ENCODE measurements around the gene EDN3. TPM values are rescaled to one million over a fixed set of nuclear protein-coding genes. Genes with fewer than 3 reads are reported as not detected.

Gene EDN3
- total and polyA plus RNA-seq, 2 of the 8 experiments (the other 6 are each of a cell fraction or from before 2014, with no cell fraction given) = 0.17 to 0.38 TPM

DNA sequence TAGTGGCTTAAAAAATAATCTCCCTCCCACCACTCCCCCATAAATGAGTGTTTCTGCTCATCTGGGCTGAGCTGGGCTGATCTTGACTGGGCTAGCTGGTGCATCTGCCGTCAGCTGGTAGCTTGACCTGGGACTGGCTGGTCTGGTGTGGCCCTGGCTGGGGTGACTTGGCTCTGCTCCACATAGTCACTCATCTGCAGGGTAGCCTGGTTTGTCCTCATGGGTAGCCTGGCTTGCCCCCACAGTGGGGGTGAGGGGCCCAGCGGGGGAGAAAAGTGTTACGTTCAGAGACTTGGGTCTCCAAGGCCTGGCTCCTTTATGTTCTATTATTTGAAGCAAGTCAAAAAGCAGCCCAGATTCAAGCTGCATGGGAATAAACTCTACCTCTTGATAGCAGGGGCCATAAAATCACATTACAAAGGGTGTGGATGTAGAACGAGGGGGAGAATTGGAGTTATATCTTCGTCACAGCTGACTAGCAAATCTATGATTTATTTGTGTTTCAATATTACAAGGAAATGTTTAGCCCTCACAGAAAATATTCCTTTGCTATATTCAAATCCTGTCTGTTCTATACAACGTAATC, 32.9 kb downstream of the EDN3 start:
- H3K79me1 ChIP-seq (ENCODE audit: low read depth, low read length) = no peaks in the 10 kb centered on the region
- CTCF ChIA-PET (ENCODE audit: partially characterized antibody) = interaction anchor here (0.7 to 2.4 kb wide), 2 partner anchors 10 to 246 kb away, joined by 3 to 13 read pairs; no protein-coding TSS in a partner anchor
- TF ChIP-seq SP1 (IDR thresholded peaks at IDR 0.05; ENCODE audit: low read depth, low read length) = no peak
- no peak for TF ChIP-seq GABPA (IDR thresholded peaks at IDR 0.05; ENCODE audit: borderline replicate concordance, insufficient read depth, low read length)
- no peak for TF ChIP-seq RFX5 (IDR thresholded peaks at IDR 0.05; ENCODE audit: borderline replicate concordance, low read depth, low read length)
- no peak for TF ChIP-seq CBX8 (IDR thresholded peaks at IDR 0.05; ENCODE audit: borderline replicate concordance, low read depth, low read length)
- no peak for TF ChIP-seq TBP (IDR thresholded peaks at IDR 0.05; ENCODE audit: low read depth, low read length)
- TF ChIP-seq SP2 (IDR thresholded peaks at IDR 0.05; ENCODE audit: low read length) = no peak
- no peak for TF ChIP-seq TCF12 (IDR thresholded peaks at IDR 0.05; ENCODE audit: low read depth, low read length)
- TF ChIP-seq, protein P1, sequence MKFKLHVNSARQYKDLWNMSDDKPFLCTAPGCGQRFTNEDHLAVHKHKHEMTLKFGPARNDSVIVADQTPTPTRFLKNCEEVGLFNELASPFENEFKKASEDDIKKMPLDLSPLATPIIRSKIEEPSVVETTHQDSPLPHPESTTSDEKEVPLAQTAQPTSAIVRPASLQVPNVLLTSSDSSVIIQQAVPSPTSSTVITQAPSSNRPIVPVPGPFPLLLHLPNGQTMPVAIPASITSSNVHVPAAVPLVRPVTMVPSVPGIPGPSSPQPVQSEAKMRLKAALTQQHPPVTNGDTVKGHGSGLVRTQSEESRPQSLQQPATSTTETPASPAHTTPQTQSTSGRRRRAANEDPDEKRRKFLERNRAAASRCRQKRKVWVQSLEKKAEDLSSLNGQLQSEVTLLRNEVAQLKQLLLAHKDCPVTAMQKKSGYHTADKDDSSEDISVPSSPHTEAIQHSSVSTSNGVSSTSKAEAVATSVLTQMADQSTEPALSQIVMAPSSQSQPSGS (IDR thresholded peaks at IDR 0.05; ENCODE audit: low read length) = no peak
- TF ChIP-seq TEAD4 (IDR thresholded peaks at IDR 0.05; ENCODE audit: low read depth, low read length) = no peak
- TF ChIP-seq KDM1A (IDR thresholded peaks at IDR 0.05; ENCODE audit: borderline replicate concordance, low read length) = no peak
- no peak for TF ChIP-seq SIN3A (conservative IDR thresholded peaks at IDR 0.05 in 1 of 2, IDR thresholded peaks at IDR 0.05 in 1 of 2; ENCODE audit: low read depth in 1 of 2, low read length in 2 of 2)
- no peak for TF ChIP-seq SRF (IDR thresholded peaks at IDR 0.05; ENCODE audit: low read depth, low read length)
- no peak for TF ChIP-seq MAFK (IDR thresholded peaks at IDR 0.05; ENCODE audit: low read depth, low read length)

More for the DNA sequence above, 32.9 kb downstream of the EDN3 start:
- Histone ChIP-seq H3K23me2 (ENCODE audit: low read depth, low read length) (no peaks in the 10 kb centered on the region), H3K4ac (replicated peaks; ENCODE audit: insufficient read length, low read depth, low read length) (no peak overlapping the region), H3K9ac (replicated peaks in 1 of 4; ENCODE audit: extremely low read depth in 1 of 4, low read depth in 3 of 4, low read length in 3 of 4) (no peak overlapping the region), H3K4me3 (ENCODE audit: extremely low read depth in 1 of 4, insufficient read depth in 2 of 4, low read depth in 3 of 4, low read length in 4 of 4) (no peak overlapping the region), H2BK5ac (ENCODE audit: low read depth, low read length) (no peak overlapping the region), H2BK12ac (ENCODE audit: low read depth, low read length) (no peak overlapping the region), H3K27me3 (replicated peaks in 1 of 4; ENCODE audit: control insufficient read depth in 3 of 4, extremely low read depth in 1 of 4, insufficient read depth in 3 of 4, low read length in 3 of 4) (peaks cover 0 to under 1% (median 0%) of the 10 kb centered on the region in 4 experiments; a peak in 2 of 7 replicates), H2BK15ac (ENCODE audit: low read length) (no peak overlapping the region), H4K91ac (replicated peaks; ENCODE audit: insufficient read length, low read length) (no peak overlapping the region), H3K79me2 (ENCODE audit: control insufficient read depth in 1 of 2, insufficient read depth in 2 of 2, low read length in 2 of 2) (no peaks in the 10 kb centered on the region), H4K5ac (ENCODE audit: insufficient read length, low read depth, low read length) (no peak overlapping the region), H2BK20ac (ENCODE audit: low read length) (no peak overlapping the region), H3K27ac (ENCODE audit: low read depth, low read length) (no peak overlapping the region), H2BK120ac (replicated peaks; ENCODE audit: low read depth, low read length) (no peak overlapping the region), H3K36me3 (ENCODE audit: control insufficient read depth in 2 of 4, insufficient read depth in 4 of 4, low read length in 3 of 4) (no peaks in the 10 kb centered on the region), H2AFZ (ENCODE audit: low read length) (no peak overlapping the region), H3K9me3 (ENCODE audit: insufficient read depth in 2 of 2, low read depth in 1 of 2, low read length in 1 of 2) (no peaks in the 10 kb centered on the region), H3K14ac (ENCODE audit: insufficient read length) (no peak overlapping the region), H3K4me1 (replicated peaks in 1 of 4; ENCODE audit: control insufficient read depth in 3 of 4, insufficient read depth in 4 of 4, low read length in 3 of 4) (no peaks in the 10 kb centered on the region), H3K18ac (ENCODE audit: extremely low read depth, low read length) (no peak overlapping the region), H2AK5ac (ENCODE audit: low read depth, low read length) (no peak overlapping the region), H4K20me1 (replicated peaks in 1 of 2; ENCODE audit: control insufficient read depth in 1 of 2, insufficient read depth in 2 of 2, low read length in 2 of 2) (no peaks in the 10 kb centered on the region), H3K23ac (ENCODE audit: insufficient read length) (no peak overlapping the region), H3K56ac (replicated peaks; ENCODE audit: insufficient read length, low read depth, low read length) (no peak overlapping the region), H4K8ac (ENCODE audit: extremely low read depth, insufficient read depth, low read length) (no peak overlapping the region), H3K4me2 (ENCODE audit: insufficient read depth in 1 of 2, low read depth in 2 of 2, low read length in 2 of 2) (no peak overlapping the region)
- POLR2A ChIA-PET (ENCODE audit: partially characterized antibody) = no interaction called here
- FAIRE-seq = no peak
- WGBS, 2 experiments (ENCODE audit: extremely low coverage in 1 of 2, insufficient coverage in 1 of 2, insufficient read length in 1 of 2, insufficient replicate concordance in 2 of 2, low coverage in 1 of 2, low lambda C conversion rate in 2 of 2, missing lambda C conversion rate in 1 of 2) = 89% methylated on average over 6 of the region's 6 CpGs; no CpG with 5 or more reads in 1 of the 2 experiments
- DNase-seq (ENCODE audit: low read depth in 1 of 2, low spot score in 2 of 2) = no peak
